Measurements from ENCODE around the gene GRIK2.

The GRIK2 gene

GRCh38 chr6:101921829-101922450, 528.4 kb downstream of the GRIK2 start:
- TF ChIP-seq FOXP2 (optimal IDR thresholded peaks at IDR 0.05; ENCODE audit: borderline replicate concordance, extremely low read depth, extremely low read length, insufficient read depth) (no peak), POLR2AphosphoS5 (IDR thresholded peaks at IDR 0.05; ENCODE audit: low read depth, low read length) (no peak), SIN3A (IDR thresholded peaks at IDR 0.05; ENCODE audit: borderline replicate concordance, insufficient read depth, low read length) (no peak), REST (IDR thresholded peaks at IDR 0.05; ENCODE audit: insufficient read depth in 1 of 2, low read depth in 2 of 2, low read length in 2 of 2) (no peak), TAF1 (IDR thresholded peaks at IDR 0.05; ENCODE audit: borderline replicate concordance, insufficient read depth, low read length) (no peak)

GRCh38 chr6:101926149-101926925, 532.8 kb downstream of the GRIK2 start:
- TF ChIP-seq FOXP2 (optimal IDR thresholded peaks at IDR 0.05; ENCODE audit: borderline replicate concordance, extremely low read depth, extremely low read length, insufficient read depth) (no peak), TAF1 (IDR thresholded peaks at IDR 0.05; ENCODE audit: borderline replicate concordance, insufficient read depth, low read length) (no peak), REST (IDR thresholded peaks at IDR 0.05; ENCODE audit: insufficient read depth in 1 of 2, low read depth in 2 of 2, low read length in 2 of 2) (no peak), SIN3A (IDR thresholded peaks at IDR 0.05; ENCODE audit: borderline replicate concordance, insufficient read depth, low read length) (no peak), POLR2AphosphoS5 (IDR thresholded peaks at IDR 0.05; ENCODE audit: low read depth, low read length) (no peak)

- no peak for TF ChIP-seq FOXP2 (optimal IDR thresholded peaks at IDR 0.05; ENCODE audit: borderline replicate concordance, extremely low read depth, extremely low read length, insufficient read depth)
- TF ChIP-seq TAF1 (IDR thresholded peaks at IDR 0.05; ENCODE audit: borderline replicate concordance, insufficient read depth, low read length) = no peak
- TF ChIP-seq POLR2AphosphoS5 (IDR thresholded peaks at IDR 0.05; ENCODE audit: low read depth, low read length) = no peak
- TF ChIP-seq REST (IDR thresholded peaks at IDR 0.05; ENCODE audit: insufficient read depth in 1 of 2, low read depth in 2 of 2, low read length in 2 of 2) = no peak
- no peak for TF ChIP-seq SIN3A (IDR thresholded peaks at IDR 0.05; ENCODE audit: borderline replicate concordance, insufficient read depth, low read length)
Observed at GRCh38 chr6:101931766-101932165, 538.3 kb downstream of the GRIK2 start.

GRCh38 chr6:101932704-101933103, 539.2 kb downstream of the GRIK2 start:
- TF ChIP-seq POLR2AphosphoS5 (IDR thresholded peaks at IDR 0.05; ENCODE audit: low read depth, low read length) = no peak
- no peak for TF ChIP-seq SIN3A (IDR thresholded peaks at IDR 0.05; ENCODE audit: borderline replicate concordance, insufficient read depth, low read length)
- TF ChIP-seq REST (IDR thresholded peaks at IDR 0.05; ENCODE audit: insufficient read depth in 1 of 2, low read depth in 2 of 2, low read length in 2 of 2) = no peak
- no peak for TF ChIP-seq TAF1 (IDR thresholded peaks at IDR 0.05; ENCODE audit: borderline replicate concordance, insufficient read depth, low read length)
- TF ChIP-seq FOXP2 (optimal IDR thresholded peaks at IDR 0.05; ENCODE audit: borderline replicate concordance, extremely low read depth, extremely low read length, insufficient read depth) = no peak

Data from PFSK-1 (cell line).